Inferior parietal cortex (tissue), 1 donor: ENCODE data around the gene IL12B.
"Not testable (repeated sequence)": the region's sequence is repeated elsewhere in the genome, so short reads cannot be mapped to it uniquely, and the experiment has no call there.

ENCODE experiments used
- DNase-seq: peaks from one replicate; pipeline ENCODE4 v3.0.0-alpha.2; 2016; ENCODE audit errors: extremely low spot score

Gene IL12B

GRCh38 chr5:159330131-159330800, at the start of gene IL12B:
TSS of gene IL12B (minus strand) at chr5:159330487. CDS start at chr5:159326782, 3,705 bp downstream.
- no peak for DNase-seq

- DNase-seq, result no peak
These were observed 47.4 kb upstream of the IL12B start for GRCh38 chr5:159377653-159378052.

GRCh38 chr5:159367866-159368265, 37.6 kb upstream of the IL12B start:
- not testable (repeated sequence) for DNase-seq

- DNase-seq, result not testable (repeated sequence)
These were observed 36.5 kb upstream of the IL12B start for GRCh38 chr5:159366776-159367175.

- DNase-seq, result no peak
These were observed 31.9 kb upstream of the IL12B start for GRCh38 chr5:159362220-159362619.

- not testable (repeated sequence) for DNase-seq
These were observed 29.6 kb upstream of the IL12B start for GRCh38 chr5:159359871-159360270.

GRCh38 chr5:159359408-159359807, 29.1 kb upstream of the IL12B start:
- DNase-seq, result no peak

GRCh38 chr5:159353661-159354252, 23.5 kb upstream of the IL12B start:
- DNase-seq, result no peak

- not testable (repeated sequence) for DNase-seq
These were observed 20.4 kb upstream of the IL12B start for GRCh38 chr5:159350644-159351043.

- not testable (repeated sequence) for DNase-seq
These were observed 19.9 kb upstream of the IL12B start for GRCh38 chr5:159350216-159350615.

- no peak for DNase-seq
These were observed 15.6 kb upstream of the IL12B start for GRCh38 chr5:159345861-159346260.

- DNase-seq, result no peak
These were observed 15.0 kb upstream of the IL12B start for GRCh38 chr5:159345336-159345735.

- no peak for DNase-seq
These were observed 13.2 kb upstream of the IL12B start for GRCh38 chr5:159343295-159344094.

GRCh38 chr5:159342840-159343239, 12.6 kb upstream of the IL12B start:
- no peak for DNase-seq

- DNase-seq, result no peak
These were observed 11.6 kb upstream of the IL12B start for GRCh38 chr5:159341906-159342310.

GRCh38 chr5:159341145-159341544, 10.9 kb upstream of the IL12B start:
- no peak for DNase-seq

- no peak for DNase-seq
These were observed 10.2 kb upstream of the IL12B start for GRCh38 chr5:159340511-159340910.

GRCh38 chr5:159339460-159339859, 9.2 kb upstream of the IL12B start:
- no peak for DNase-seq

- no peak for DNase-seq
These were observed 7.8 kb upstream of the IL12B start for GRCh38 chr5:159338118-159338517.

- no peak for DNase-seq
These were observed 7.0 kb upstream of the IL12B start for GRCh38 chr5:159337016-159337955.

- DNase-seq, result no peak
These were observed 6.3 kb upstream of the IL12B start for GRCh38 chr5:159336586-159336985.

- no peak for DNase-seq
These were observed 3.2 kb upstream of the IL12B start for GRCh38 chr5:159333545-159333925.
